Measurements from ENCODE around the gene TES.
"Not testable (repeated sequence)": the region's sequence is repeated elsewhere in the genome, so short reads cannot be mapped to it uniquely, and the experiment has no call there.

Gene TES, protein sequence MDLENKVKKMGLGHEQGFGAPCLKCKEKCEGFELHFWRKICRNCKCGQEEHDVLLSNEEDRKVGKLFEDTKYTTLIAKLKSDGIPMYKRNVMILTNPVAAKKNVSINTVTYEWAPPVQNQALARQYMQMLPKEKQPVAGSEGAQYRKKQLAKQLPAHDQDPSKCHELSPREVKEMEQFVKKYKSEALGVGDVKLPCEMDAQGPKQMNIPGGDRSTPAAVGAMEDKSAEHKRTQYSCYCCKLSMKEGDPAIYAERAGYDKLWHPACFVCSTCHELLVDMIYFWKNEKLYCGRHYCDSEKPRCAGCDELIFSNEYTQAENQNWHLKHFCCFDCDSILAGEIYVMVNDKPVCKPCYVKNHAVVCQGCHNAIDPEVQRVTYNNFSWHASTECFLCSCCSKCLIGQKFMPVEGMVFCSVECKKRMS

DNA sequence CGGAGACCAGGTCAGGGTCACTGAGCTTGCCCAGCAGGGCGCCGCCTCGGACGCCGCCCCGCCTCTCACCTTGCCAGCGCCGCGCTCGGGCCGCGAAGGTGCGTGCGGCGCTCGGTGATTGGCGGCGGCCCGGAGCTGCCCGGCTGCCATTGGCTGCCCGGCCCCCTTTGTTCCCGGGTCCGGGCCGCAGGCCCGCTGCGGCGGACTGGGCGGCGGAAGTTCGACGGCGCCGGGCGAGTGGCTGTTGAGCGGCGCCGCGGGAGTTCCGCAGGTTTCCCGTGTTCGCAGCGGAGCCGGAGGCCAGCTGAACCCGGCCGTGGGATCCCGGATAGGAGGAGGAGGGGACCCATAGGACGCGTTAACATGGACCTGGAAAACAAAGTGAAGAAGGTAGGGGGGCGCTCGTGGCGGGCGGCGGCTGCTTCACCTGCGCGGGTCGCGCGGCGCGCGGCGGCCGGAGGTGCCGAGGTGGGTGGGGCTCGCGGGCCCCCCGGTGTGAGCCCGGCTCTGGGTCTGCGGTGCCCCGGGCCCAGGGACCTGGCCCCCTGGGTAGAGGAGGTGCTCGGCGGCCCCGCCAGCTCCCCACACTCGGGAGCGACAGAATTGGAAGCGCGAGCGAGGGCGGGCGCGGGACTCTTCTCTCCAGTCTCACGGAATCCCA lies at the start of gene TES:
Gene TES, plus strand, starts transcription at position 195 of the 661 bp plus-strand sequence. Its CDS starts 169 bp downstream, at position 364.
- peak; percentile 63 to 64 for DNase-seq (ENCODE audit: low read depth in 2 of 2)

DNA sequence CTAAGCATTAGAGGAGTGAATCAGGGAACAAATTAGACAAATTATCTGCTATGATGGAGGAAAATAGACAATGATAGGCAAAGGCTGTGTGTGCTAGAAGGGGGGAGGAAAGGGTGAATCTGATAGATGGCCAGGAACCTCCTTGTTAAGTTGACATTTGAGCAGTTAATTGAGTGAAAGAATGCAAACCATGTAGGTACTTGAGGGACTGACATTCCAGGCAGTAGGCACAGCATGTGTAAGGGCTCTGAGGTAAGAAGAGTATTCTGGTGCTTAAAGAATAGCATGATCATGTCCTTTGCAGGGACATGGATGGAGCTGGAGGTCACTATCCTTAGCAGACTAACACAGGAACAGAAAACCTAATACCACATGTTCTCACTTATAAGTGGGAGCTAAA lies 48.6 kb upstream of the TES start:
- DNase-seq (ENCODE audit: low read depth in 2 of 2) = no peak

DNA sequence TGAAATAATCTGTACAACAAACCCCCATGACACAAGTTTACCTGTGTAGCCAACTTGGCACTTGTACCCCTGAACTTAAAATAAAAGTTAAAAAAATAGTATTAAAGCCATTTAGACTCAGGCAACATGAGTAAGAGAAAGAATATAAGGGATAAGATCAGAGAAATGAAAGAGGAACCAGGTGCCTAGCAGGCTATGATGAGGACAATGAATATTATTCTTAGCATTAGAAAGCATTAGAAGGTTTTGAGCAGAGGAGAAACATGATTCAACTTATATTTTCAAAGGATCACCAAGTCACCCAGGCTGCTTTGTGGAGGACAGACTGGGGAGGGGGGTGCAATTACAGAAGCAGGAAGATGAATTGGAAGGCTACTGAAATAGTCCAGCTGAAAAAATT lies 48.1 kb upstream of the TES start:
- DNase-seq (ENCODE audit: low read depth in 2 of 2) = no peak

DNA sequence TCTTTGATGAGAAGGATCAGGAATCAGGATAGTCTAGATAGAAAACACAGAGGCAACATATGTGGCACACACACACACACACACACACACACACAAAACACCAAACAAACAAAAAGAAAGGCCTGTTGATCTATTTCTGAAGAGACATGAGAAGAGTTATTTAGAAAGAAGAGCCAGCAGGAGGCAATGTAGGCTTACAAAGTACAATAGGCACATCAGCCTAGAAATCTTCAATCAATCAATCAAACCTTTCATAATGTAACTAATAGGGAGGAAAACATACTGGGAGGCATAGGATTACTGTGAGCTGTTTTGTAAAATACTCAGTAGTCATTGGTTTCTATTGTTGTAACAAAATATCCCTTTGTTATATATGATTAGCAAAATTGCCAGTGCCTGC lies 47.3 kb upstream of the TES start:
- no peak for DNase-seq (ENCODE audit: low read depth in 2 of 2)

DNA sequence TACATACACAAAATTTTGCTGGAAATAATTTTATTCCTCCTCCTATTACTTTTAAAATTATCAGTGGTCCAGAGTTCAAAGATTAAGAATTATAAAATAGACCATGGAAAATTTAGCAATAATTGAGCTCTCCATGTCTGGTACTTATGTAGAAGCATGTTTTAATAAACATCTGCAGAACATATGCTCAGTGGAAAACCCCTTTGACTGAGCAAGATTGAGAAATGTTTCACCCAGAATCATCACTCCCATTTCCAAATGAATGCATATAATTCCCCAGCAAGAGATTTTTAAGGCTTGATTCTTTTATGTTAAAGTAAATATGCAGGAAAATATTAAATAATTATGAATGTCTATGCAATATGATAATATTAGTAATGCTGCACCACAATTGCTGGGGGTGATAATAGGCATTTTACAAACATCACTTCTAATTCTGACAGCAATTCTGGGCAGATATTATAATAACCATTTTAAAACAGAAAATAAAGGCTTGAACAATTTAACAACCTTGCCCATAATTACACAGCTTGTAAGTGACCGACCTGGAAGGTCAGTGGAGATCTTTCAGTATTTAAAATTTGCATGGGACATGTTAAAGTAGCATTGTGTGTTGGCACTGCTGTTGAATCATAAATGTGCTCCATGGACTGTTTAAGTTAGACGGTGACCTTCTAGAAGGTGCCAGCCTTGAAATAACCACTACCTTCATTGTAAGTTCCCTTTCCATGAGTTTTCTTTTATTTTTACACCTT lies 45.6 kb upstream of the TES start:
- no peak for DNase-seq (ENCODE audit: low read depth in 2 of 2)

DNA sequence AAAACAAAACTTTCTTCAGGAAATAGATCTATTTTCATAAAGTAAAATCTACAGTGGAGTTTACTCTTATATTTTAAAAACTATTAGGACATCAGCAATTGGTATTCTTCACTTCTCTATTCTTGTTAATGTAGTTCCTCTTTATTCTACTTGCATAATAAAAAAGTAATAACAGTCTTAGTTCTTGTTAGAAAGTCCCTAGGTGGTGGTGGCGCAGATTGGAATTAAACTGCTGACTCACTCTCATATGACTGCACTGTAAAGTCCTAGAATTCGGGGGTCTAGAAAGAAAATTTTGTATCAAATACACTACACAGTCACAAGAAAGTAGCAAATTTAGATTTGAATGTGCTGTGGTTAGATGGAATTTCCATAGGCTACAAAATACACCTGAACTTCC lies 44.6 kb upstream of the TES start:
- DNase-seq (ENCODE audit: low read depth in 2 of 2) = no peak

DNA sequence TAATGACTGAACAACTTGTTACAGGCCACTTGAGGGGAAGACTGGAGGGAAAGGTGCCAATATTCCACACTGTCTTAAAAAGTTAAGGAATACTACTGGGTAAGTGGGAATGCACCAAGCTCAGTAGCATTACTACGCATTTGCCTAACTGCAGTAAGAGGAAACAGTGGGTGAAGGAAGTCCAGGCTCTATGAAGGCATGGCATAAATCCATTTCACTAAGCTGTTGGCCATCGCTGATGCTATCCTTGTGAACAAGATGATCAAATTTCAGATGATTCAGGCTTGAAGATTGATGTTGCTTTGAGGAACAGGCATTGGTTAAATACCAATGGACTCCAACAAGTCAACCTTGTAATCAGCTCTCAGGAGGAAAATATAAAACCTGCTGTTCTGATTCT lies 44.2 kb upstream of the TES start:
- no peak for DNase-seq (ENCODE audit: low read depth in 2 of 2)

DNA sequence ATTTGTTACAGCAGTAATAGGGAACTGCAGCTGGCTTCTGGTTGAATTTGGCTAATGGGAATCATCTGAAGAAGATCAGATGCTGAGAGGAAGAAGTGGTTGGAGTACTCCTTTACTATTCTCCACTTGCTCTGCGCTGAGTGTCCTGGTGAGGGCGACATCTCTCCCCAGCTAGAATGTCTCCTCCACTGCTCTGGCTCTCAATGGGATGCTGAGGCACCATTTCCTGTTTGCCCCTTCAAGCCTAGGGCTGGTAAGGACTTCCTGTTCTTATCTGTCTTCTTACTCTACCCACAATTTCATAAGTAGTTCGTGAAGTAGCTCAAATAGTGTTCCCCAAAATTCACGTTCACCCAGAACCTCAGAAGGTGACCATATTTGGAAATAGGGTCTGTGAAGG lies 43.2 kb upstream of the TES start:
- peak in 1 of 2 donors; percentile 5 for DNase-seq (ENCODE audit: low read depth in 2 of 2)

DNA sequence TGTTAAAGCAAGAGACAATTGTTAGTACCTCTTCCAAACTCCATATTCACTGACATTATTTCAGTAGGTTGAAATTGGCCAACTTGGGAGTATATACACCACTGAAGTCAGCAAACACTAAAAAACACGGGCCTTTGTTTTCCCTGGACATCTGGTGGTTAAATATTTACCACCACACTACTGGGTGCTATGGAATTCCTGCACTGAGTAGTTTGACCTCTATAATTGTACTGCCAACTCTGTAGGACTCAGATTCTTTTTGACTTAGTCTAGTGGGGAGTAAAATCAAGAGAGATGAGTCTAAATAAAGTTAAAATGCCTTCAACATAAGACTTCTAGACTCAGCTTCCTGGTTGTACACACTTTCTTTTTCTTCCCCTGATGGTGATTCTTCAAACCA lies 41.3 kb upstream of the TES start:
- no peak for DNase-seq (ENCODE audit: low read depth in 2 of 2)

DNA sequence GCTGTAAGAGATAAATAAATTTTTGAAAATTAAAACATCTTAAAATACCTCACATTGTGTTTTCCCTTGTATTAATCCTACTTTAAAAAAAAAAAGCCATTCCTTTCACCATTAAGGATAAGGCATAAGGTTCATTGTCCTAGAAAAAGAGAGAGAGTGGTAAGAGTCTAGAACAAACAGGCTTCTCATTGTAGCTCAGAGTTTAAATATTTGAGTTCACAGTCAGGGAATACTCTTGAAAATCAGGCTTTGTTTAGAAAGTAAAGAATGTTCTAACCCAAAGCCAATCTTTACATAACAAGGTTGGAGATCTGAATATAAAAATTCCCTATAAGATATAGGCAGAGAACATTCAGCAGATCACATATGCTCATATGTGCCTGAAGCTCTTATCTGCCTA lies 40.2 kb upstream of the TES start:
- DNase-seq (ENCODE audit: low read depth in 2 of 2) = no peak

DNA sequence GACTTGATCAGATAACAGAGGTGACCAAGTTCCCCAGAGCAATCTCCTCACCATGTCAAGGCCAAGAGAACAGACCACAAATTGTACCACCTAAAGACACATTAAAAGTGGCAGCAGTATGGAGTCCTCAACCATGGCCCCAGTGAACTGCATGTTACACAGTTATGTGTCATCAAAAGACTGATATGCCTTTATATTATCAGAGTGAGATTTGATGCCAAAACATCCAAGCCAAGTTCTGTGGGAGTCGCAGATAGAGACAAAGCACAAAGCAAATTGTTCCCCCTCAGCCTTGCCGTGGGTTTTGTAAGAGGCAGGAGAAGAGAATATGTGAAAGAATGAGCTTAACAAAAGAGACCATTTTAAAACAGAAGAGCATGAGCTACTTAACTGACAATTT lies 39.2 kb upstream of the TES start:
- no peak for DNase-seq (ENCODE audit: low read depth in 2 of 2)

DNA sequence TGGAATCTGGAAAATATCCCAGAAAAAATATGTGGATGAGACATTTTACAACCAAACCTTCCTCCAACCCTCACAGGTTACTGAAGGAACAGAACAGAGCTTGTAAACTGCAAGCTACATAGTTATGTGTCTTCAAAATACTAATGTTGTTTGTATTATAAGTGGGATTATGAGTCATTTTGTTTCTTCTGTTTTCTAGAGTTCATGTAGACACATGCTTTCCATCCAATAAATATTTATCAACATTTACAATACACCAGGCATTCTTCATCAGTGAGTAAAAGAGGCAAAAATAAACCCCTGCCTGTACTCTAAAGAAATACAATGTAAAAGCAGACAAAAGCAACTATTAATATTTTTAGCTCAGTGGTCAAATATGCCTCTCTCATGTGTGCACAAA lies 38.0 kb upstream of the TES start:
- DNase-seq (ENCODE audit: low read depth in 2 of 2) = no peak

DNA sequence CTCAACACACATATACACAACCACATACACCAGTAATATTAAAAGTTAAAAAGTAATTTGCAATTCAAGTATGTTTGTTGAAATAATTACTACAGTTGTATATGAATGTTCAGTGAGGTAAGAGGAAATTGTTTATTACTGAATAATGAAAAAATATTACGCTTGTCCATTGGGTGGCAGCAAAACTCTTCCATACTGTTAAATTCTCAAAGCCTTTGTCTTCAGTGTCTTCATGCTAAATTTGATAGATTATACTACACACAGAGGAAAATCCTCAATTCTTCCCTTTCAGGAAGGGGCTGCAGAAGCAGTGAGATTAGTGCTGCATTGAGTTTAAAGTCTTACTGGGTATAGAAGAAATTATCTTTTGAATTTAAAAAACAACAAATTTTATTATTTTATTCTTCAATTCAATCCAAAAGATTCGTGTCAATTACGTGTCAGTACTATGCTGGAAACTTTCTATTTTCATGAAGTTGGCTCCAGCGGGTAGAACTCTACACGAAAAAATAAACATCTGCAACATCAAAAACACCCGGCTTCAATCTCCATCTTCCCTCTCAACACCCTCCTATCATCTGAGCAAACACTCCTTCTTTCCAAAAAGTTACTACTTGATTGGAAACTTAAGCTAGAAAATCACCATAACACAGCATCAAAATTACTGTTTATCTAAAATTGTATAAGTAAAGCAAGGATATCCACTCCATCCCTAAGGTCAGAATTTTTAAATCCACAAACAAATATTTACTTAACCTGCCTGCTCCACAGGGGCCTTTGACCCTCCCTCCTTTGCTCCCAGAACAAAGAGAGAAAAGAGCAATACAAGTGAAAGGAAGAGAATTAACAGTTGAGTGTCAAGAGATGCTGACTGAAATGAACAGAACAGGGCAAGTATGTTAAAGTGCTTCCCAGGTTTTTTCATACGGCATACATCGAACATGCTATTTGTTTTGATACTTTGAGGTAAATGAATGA lies 37.0 kb upstream of the TES start:
- no peak for DNase-seq (ENCODE audit: low read depth in 2 of 2)

DNA sequence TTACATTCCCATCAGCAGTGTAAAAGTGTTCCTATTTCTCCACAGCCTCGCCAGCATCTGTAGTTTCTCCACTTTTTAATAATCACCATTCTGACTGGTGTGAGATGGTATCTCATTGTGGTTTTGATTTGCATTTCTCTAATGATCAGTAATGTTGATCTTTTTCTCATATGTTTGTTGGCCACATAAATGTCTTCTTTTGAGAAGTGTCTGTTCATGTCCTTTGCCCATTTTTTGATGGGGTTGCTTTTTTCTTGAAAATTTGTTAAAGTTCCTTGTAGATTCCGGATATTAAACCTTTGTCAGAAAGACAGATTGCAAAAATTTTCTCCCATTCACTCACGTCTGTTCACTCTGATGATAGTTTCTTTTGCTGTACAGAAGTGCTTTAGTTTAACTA lies 35.2 kb upstream of the TES start:
- DNase-seq (ENCODE audit: low read depth in 2 of 2) = not testable (repeated sequence)

DNA sequence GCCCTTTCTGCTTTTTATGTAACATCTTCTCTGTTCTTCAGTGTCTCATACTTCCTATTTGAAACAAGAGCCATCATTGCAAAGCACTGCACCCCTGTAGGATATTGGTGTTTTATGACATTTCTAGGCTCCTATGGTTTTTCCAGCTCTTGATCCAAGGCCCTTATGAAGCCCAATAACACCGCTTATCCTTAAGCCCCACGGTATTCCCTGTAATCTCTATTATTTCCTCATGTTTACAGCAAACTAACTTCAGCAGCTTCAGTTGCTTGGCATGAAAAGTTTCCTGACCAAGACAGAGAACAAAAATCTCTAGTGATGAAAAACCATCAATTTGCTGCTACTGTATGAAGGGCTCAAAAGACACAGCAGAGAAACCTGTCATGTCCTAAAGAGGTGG lies 34.1 kb upstream of the TES start:
- DNase-seq (ENCODE audit: low read depth in 2 of 2) = no peak

DNA sequence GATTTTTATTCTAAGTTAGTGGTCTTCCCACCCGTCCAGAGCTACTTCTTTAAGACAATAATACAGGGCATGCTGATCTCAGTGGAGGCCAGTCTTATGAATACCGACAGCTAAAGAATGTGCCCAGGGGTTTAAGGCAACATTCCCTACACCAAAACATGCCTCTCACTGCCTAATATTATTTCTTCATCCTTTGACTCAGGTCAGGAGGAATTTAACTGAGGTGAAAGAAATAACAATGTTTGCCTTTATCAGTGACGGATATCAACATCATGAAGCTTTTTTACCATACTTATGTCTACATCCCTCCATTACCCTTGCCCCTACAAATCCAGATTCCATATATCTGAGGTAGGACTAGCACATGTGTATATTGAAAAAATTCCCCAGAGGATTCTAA lies 33.3 kb upstream of the TES start:
- DNase-seq (ENCODE audit: low read depth in 2 of 2) = no peak

DNA sequence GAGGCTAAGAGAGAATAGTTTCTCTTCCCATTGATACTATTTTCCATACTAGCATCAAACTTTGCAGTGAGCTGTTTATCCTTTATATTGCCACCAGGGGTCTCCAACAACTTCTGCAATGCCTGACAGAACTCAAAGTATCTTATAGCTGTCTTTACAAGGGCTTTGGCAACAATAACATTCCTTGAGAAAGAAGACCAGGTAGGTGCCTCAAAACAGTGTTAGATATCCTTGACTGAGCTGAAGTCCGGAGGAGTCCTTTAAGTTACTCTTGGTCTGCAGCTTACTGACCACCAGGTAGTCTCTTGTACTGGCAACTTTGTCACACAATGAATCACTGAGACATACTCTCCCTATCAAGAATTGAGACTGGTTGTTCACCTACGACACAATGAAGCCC lies 30.0 kb upstream of the TES start:
- DNase-seq (ENCODE audit: low read depth in 2 of 2) = no peak

DNA sequence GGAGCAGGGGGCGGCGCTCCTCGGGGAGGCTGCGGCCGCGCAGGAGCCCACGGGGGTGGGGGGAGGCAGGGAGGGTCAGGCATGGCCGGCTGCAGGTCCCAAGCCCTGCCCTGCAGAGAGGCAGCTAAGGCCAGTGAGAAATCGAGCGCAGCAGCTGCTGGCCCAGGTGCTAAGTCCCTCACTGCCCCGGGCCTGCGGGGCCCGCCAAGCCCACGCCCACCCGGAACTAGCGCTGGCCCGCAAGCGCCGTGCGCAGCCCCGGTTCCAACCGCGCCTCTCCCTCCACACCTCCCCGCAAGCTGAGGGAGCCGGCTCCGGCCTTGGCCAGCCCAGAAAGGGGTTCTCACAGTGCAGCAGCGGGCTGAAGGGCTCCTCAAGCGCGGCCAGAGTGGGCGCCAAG lies 28.3 kb upstream of the TES start:
- no peak for DNase-seq (ENCODE audit: low read depth in 2 of 2)

DNA sequence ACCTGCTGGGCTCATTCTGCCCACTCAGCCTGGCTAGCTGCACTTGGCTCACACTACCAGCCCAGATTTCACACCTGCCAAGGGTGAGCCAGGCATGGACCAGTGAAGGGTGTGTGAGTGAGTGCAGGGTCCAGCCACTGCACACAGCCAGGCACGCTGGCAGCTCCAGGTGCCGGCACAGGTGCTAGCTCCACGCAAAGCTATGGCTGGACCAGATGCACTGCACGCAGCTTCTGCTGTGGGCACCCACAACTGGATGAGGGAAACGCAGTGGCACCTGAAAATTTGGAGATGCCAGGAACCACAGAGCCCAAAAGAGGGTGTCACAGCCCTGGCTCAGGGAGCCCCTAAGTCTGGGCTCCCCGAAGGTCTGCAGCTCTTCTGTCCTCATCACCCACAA lies 24.9 kb upstream of the TES start:
- DNase-seq (ENCODE audit: low read depth in 2 of 2) = no peak

DNA sequence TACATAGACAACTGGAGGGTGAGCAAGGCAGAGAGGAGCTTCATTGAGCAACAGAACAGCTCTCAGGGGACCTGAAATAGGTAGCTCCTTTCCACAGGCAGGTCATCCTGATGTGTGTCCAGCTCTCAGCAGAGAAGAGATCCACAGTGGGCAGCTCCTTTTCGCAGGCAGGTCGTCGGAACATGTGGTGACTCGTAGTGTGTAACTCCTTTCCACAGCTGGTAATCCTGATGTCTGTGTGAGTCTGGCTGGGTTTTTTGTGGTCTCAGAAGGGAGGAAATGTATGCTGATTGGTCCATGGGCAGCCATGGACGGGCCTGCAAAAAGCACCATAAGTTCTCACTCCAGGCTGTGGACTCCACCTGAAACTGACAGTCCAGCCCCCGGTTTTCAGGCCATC lies 24.4 kb upstream of the TES start:
- no peak for DNase-seq (ENCODE audit: low read depth in 2 of 2)

DNA sequence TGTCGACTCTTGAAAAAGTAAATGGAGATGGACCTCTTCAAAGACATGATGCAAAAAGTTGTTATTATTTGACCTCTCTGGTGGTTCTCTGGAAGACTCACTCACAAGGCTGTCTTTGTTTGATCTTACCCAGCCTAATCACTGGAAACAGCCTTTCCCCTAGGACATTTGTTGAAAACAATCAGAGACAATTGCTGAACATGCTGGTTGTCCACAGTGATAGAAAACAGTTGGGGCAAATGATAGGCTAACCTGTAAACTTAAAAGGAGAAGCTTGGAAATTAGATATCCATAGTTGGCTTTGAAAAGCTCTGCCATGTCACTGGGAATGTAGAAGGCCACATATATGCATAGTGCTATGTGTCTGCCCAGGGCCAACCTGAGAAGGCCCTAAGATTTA lies 22.9 kb upstream of the TES start:
- no peak for DNase-seq (ENCODE audit: low read depth in 2 of 2)
